ENCODE measurements around the gene KCNQ1.

Gene KCNQ1

DNA sequence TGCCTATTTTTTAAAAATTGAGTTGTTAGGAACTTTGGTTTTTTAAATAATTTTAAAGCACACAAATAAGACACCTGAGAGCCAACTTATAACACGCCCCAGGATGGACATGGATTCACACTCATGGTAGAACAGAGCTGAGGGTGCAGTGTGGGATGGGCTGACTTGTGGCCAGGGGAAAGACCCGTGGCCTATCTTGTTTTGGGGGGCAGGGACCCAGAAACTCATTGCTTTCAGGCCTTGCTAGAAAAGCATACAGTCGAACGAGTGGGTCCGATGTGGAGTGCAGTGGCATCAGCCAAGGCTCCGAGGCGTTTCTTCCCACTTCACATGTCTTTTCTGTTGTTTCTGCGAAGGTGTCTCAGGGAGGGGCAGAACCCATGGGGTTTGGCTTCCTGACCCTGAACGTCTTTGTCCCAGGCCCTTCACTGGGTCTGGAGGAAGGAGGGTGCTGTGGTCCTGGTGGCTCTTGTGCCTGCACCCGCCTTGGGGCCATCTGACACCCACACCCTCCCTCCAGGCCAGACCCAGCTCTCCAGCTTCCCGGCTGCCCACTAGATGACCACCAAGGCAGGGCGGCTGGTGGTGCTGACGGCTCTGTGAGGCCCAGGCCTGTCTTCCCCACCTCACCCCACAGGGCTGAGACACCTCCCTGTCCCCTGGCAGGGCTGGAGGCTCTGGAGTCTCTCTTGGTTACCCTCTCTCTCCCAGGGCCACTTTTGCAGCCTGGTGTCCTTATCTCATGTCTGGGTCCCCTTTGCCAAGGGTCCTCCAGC is 120.8 kb downstream of the KCNQ1 start:
- no peak for DNase-seq
- Histone ChIP-seq H3K4me3 (ENCODE audit: control insufficient read depth in 1 of 7, extremely low read depth in 1 of 7, insufficient read depth in 4 of 7, low read depth in 2 of 7, low read length in 6 of 7) (no peak overlapping the region), H3K27me3 (replicated peaks in 2 of 5; ENCODE audit: control insufficient read depth in 4 of 5, insufficient read depth in 5 of 5, low read length in 4 of 5) (no peaks in the 10 kb centered on the region), H3K36me3 (ENCODE audit: control insufficient read depth in 4 of 4, insufficient read depth in 4 of 4, low read length in 3 of 4) (no peaks in the 10 kb centered on the region), H3K9me3 (ENCODE audit: control extremely low read depth in 1 of 5, control insufficient read depth in 4 of 5, insufficient read depth in 2 of 5, low read depth in 1 of 5, low read length in 4 of 5) (peaks cover 0 to 4% (median 0%) of the 10 kb centered on the region in 5 experiments), H3K27ac (ENCODE audit: insufficient read depth in 1 of 2, low read depth in 1 of 2, low read length in 2 of 2, poor library complexity in 1 of 2, severe bottlenecking in 2 of 2) (no peak overlapping the region), H3K4me1 (ENCODE audit: control extremely low read depth in 1 of 4, control insufficient read depth in 4 of 4, insufficient read depth in 4 of 4, low read length in 3 of 4) (peaks cover 0 to 3% (median 0%) of the 10 kb centered on the region in 4 experiments)
- CTCF ChIA-PET = no interaction called here
- POLR2A ChIA-PET = interaction anchor here (0.6 kb wide), 1 partner anchor 409 kb away, joined by 3 read pairs; no protein-coding TSS in a partner anchor
- 96% methylated on average over 10 of the region's 13 CpGs for WGBS (ENCODE audit: insufficient coverage)

- DNase-seq = no peak
- 95% methylated on average over 14 of the region's 16 CpGs for WGBS (ENCODE audit: insufficient coverage)
- Histone ChIP-seq H3K27ac (ENCODE audit: insufficient read depth in 1 of 2, low read depth in 1 of 2, low read length in 2 of 2, poor library complexity in 1 of 2, severe bottlenecking in 2 of 2) (no peak overlapping the region), H3K36me3 (ENCODE audit: control insufficient read depth in 4 of 4, insufficient read depth in 4 of 4, low read length in 3 of 4) (no peaks in the 10 kb centered on the region), H3K9me3 (ENCODE audit: control extremely low read depth in 1 of 5, control insufficient read depth in 4 of 5, insufficient read depth in 2 of 5, low read depth in 1 of 5, low read length in 4 of 5) (peaks cover 0 to 6% (median 4%) of the 10 kb centered on the region in 5 experiments), H3K27me3 (replicated peaks in 2 of 5; ENCODE audit: control insufficient read depth in 4 of 5, insufficient read depth in 5 of 5, low read length in 4 of 5) (no peaks in the 10 kb centered on the region), H3K4me3 (ENCODE audit: control insufficient read depth in 1 of 7, extremely low read depth in 1 of 7, insufficient read depth in 4 of 7, low read depth in 2 of 7, low read length in 6 of 7) (no peak overlapping the region), H3K4me1 (ENCODE audit: control extremely low read depth in 1 of 4, control insufficient read depth in 4 of 4, insufficient read depth in 4 of 4, low read length in 3 of 4) (no peaks in the 10 kb centered on the region)
- POLR2A ChIA-PET = no interaction called here
- CTCF ChIA-PET = interaction anchor here (1.6 kb wide), 1 partner anchor 33 kb away, joined by 6 read pairs; no protein-coding TSS in a partner anchor
These were observed 121.6 kb downstream of the KCNQ1 start for GRCh38 chr11:2566223-2567025.

- 85% methylated on average over 4 of the region's 5 CpGs for WGBS (ENCODE audit: insufficient coverage)
- CTCF ChIA-PET = interaction anchor here (0.9 to 1.6 kb wide), 2 partner anchors 33 to 326 kb away, joined by 3 to 6 read pairs; no protein-coding TSS in a partner anchor
- POLR2A ChIA-PET = no interaction called here
- Histone ChIP-seq H3K27ac (ENCODE audit: insufficient read depth in 1 of 2, low read depth in 1 of 2, low read length in 2 of 2, poor library complexity in 1 of 2, severe bottlenecking in 2 of 2) (no peak overlapping the region), H3K27me3 (replicated peaks in 2 of 5; ENCODE audit: control insufficient read depth in 4 of 5, insufficient read depth in 5 of 5, low read length in 4 of 5) (no peaks in the 10 kb centered on the region), H3K4me3 (ENCODE audit: control insufficient read depth in 1 of 7, extremely low read depth in 1 of 7, insufficient read depth in 4 of 7, low read depth in 2 of 7, low read length in 6 of 7) (no peak overlapping the region), H3K9me3 (ENCODE audit: control extremely low read depth in 1 of 5, control insufficient read depth in 4 of 5, insufficient read depth in 2 of 5, low read depth in 1 of 5, low read length in 4 of 5) (peaks cover 0 to 6% (median 4%) of the 10 kb centered on the region in 5 experiments), H3K4me1 (ENCODE audit: control extremely low read depth in 1 of 4, control insufficient read depth in 4 of 4, insufficient read depth in 4 of 4, low read length in 3 of 4) (no peaks in the 10 kb centered on the region), H3K36me3 (ENCODE audit: control insufficient read depth in 4 of 4, insufficient read depth in 4 of 4, low read length in 3 of 4) (no peaks in the 10 kb centered on the region)
- no peak for DNase-seq
These were observed 122.3 kb downstream of the KCNQ1 start for GRCh38 chr11:2567026-2567671.

- POLR2A ChIA-PET = no interaction called here
- DNase-seq = peak in 2 of 3 donors; percentile 10 to 18
- Histone ChIP-seq H3K4me1 (ENCODE audit: control extremely low read depth in 1 of 4, control insufficient read depth in 4 of 4, insufficient read depth in 4 of 4, low read length in 3 of 4) (no peaks in the 10 kb centered on the region), H3K27ac (ENCODE audit: insufficient read depth in 1 of 2, low read depth in 1 of 2, low read length in 2 of 2, poor library complexity in 1 of 2, severe bottlenecking in 2 of 2) (no peak overlapping the region), H3K27me3 (replicated peaks in 2 of 5; ENCODE audit: control insufficient read depth in 4 of 5, insufficient read depth in 5 of 5, low read length in 4 of 5) (no peaks in the 10 kb centered on the region), H3K9me3 (ENCODE audit: control extremely low read depth in 1 of 5, control insufficient read depth in 4 of 5, insufficient read depth in 2 of 5, low read depth in 1 of 5, low read length in 4 of 5) (peaks cover 0 to 6% (median 4%) of the 10 kb centered on the region in 5 experiments), H3K36me3 (ENCODE audit: control insufficient read depth in 4 of 4, insufficient read depth in 4 of 4, low read length in 3 of 4) (no peaks in the 10 kb centered on the region), H3K4me3 (ENCODE audit: control insufficient read depth in 1 of 7, extremely low read depth in 1 of 7, insufficient read depth in 4 of 7, low read depth in 2 of 7, low read length in 6 of 7) (no peak overlapping the region)
- CTCF ChIA-PET = no interaction called here
- 82% methylated on average over 13 of the region's 14 CpGs for WGBS (ENCODE audit: insufficient coverage)
These were observed 124.5 kb downstream of the KCNQ1 start for GRCh38 chr11:2569321-2569721.

DNA sequence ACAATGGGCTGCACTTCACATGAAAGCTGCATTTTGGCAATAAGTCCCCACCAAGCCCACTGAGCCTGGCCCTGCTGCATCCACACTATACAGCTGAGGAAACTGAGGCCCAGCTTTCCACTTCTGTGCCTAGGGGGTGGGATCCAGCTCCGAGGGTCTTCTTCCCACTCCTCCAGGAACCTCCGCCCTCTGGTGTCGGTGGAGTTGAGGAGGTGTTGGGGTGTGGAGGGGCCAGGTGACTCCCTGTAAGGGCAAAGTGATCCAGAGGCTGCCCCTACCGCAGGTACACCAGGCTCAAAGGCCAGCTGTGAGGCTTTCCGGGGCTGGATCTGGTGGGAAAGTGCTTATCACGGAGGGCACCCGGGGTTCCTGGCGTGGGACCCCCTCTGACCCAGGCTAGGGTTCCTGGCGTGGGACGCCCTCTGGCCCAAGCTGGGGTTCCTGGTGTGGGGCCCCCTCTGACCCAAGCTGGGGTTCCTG is 125.0 kb downstream of the KCNQ1 start:
- ChIA-PET CTCF (no interaction called here), POLR2A (no interaction called here)
- 99% methylated on average over 10 of the region's 10 CpGs for WGBS (ENCODE audit: insufficient coverage)
- Histone ChIP-seq H3K4me1 (ENCODE audit: control extremely low read depth in 1 of 4, control insufficient read depth in 4 of 4, insufficient read depth in 4 of 4, low read length in 3 of 4) (no peaks in the 10 kb centered on the region), H3K27me3 (replicated peaks in 2 of 5; ENCODE audit: control insufficient read depth in 4 of 5, insufficient read depth in 5 of 5, low read length in 4 of 5) (no peaks in the 10 kb centered on the region), H3K36me3 (ENCODE audit: control insufficient read depth in 4 of 4, insufficient read depth in 4 of 4, low read length in 3 of 4) (no peaks in the 10 kb centered on the region), H3K9me3 (ENCODE audit: control extremely low read depth in 1 of 5, control insufficient read depth in 4 of 5, insufficient read depth in 2 of 5, low read depth in 1 of 5, low read length in 4 of 5) (peaks cover 0 to 6% (median 4%) of the 10 kb centered on the region in 5 experiments), H3K27ac (ENCODE audit: insufficient read depth in 1 of 2, low read depth in 1 of 2, low read length in 2 of 2, poor library complexity in 1 of 2, severe bottlenecking in 2 of 2) (no peak overlapping the region), H3K4me3 (ENCODE audit: control insufficient read depth in 1 of 7, extremely low read depth in 1 of 7, insufficient read depth in 4 of 7, low read depth in 2 of 7, low read length in 6 of 7) (no peak overlapping the region)
- DNase-seq = no peak

DNA sequence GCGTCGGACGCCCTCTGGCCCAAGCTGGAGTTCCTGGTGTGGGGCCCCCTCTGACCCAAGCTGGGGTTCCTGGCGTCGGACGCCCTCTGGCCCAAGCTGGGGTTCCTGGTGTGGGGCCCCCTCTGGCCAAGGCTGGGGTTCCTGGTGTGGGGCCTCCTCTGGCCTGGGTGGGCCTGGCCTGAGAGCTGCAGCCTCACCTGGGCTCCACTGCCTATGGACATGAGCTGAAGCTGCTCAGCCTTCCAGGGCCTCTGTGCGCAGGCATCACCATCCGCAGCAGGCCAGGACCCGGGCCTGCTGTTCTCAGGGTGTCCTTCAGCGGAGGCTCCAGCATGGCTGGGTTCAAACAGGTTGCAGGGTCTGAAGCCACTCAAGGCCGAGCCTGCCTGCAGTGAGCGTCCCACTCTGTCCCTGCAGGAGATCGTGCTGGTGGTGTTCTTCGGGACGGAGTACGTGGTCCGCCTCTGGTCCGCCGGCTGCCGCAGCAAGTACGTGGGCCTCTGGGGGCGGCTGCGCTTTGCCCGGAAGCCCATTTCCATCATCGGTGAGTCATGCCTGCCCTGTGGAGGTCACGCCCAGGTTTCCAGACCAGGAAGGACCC is 125.5 kb downstream of the KCNQ1 start:
- ChIA-PET POLR2A (no interaction called here), CTCF (no interaction called here)
- Histone ChIP-seq H3K27me3 (replicated peaks in 2 of 5; ENCODE audit: control insufficient read depth in 4 of 5, insufficient read depth in 5 of 5, low read length in 4 of 5) (no peaks in the 10 kb centered on the region), H3K36me3 (ENCODE audit: control insufficient read depth in 4 of 4, insufficient read depth in 4 of 4, low read length in 3 of 4) (no peaks in the 10 kb centered on the region), H3K4me3 (ENCODE audit: control insufficient read depth in 1 of 7, extremely low read depth in 1 of 7, insufficient read depth in 4 of 7, low read depth in 2 of 7, low read length in 6 of 7) (no peak overlapping the region), H3K4me1 (ENCODE audit: control extremely low read depth in 1 of 4, control insufficient read depth in 4 of 4, insufficient read depth in 4 of 4, low read length in 3 of 4) (no peaks in the 10 kb centered on the region), H3K27ac (ENCODE audit: insufficient read depth in 1 of 2, low read depth in 1 of 2, low read length in 2 of 2, poor library complexity in 1 of 2, severe bottlenecking in 2 of 2) (no peak overlapping the region), H3K9me3 (ENCODE audit: control extremely low read depth in 1 of 5, control insufficient read depth in 4 of 5, insufficient read depth in 2 of 5, low read depth in 1 of 5, low read length in 4 of 5) (peaks cover 0 to 6% (median 4%) of the 10 kb centered on the region in 5 experiments)
- 96% methylated on average over 23 of the region's 26 CpGs for WGBS (ENCODE audit: insufficient coverage)
- no peak for DNase-seq

All from common myeloid progenitor, CD34-positive (primary cell).